ENCODE results near the gene IQGAP2.
"Not testable (repeated sequence)": the region's sequence is repeated elsewhere in the genome, so short reads cannot be mapped to it uniquely, and the experiment has no call there.

IQGAP2 gene, protein sequence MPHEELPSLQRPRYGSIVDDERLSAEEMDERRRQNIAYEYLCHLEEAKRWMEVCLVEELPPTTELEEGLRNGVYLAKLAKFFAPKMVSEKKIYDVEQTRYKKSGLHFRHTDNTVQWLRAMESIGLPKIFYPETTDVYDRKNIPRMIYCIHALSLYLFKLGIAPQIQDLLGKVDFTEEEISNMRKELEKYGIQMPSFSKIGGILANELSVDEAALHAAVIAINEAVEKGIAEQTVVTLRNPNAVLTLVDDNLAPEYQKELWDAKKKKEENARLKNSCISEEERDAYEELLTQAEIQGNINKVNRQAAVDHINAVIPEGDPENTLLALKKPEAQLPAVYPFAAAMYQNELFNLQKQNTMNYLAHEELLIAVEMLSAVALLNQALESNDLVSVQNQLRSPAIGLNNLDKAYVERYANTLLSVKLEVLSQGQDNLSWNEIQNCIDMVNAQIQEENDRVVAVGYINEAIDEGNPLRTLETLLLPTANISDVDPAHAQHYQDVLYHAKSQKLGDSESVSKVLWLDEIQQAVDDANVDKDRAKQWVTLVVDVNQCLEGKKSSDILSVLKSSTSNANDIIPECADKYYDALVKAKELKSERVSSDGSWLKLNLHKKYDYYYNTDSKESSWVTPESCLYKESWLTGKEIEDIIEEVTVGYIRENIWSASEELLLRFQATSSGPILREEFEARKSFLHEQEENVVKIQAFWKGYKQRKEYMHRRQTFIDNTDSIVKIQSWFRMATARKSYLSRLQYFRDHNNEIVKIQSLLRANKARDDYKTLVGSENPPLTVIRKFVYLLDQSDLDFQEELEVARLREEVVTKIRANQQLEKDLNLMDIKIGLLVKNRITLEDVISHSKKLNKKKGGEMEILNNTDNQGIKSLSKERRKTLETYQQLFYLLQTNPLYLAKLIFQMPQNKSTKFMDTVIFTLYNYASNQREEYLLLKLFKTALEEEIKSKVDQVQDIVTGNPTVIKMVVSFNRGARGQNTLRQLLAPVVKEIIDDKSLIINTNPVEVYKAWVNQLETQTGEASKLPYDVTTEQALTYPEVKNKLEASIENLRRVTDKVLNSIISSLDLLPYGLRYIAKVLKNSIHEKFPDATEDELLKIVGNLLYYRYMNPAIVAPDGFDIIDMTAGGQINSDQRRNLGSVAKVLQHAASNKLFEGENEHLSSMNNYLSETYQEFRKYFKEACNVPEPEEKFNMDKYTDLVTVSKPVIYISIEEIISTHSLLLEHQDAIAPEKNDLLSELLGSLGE (N-terminal part only)

DNA sequence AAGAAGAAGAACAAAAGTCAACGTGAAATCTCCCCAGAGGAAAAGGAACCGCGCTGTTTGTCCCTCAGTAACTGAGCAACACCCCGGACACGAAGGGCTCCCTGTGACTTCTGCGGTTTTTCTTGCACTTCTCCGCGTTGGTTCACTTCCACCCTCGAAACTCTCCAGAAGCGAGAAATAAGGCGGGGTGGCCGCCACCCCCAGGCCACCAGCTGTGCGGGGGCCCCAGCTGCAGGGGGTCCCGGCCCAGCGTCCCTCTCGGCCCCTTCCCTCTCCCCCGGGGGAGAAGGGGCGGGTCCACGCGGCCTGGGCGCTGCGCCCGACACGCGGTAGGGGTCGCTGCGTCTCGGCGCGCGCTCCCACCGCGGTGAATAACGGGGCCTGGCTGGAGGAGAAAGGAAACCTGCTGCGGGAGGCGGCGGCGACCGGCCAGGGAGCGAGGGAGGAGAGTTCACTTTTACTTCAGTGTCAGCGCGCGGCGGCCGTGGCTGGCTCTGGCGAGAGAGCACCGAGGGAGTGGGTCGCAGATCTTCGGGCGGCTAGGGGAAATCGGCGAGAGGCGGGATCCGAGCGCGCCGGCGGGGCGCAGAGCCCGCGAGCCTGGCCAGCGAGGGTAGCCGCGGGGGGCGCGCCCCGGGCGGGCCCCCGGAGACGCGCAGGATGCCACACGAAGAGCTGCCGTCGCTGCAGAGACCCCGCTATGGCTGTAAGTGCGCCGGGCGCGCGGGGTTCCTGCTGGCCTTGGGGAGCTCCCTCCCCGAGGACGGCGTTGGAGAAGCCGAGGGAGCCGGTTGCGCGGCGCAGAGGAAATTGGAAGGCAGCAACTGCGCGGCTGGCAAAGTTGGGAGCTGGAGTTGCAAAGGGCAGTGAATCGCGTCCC is at the start of gene IQGAP2:
Gene IQGAP2 (plus strand): TSS at position 400 of the 880 bp plus-strand sequence. CDS start 261 bp downstream, at position 661.
- H3K4me3 Mint-ChIP-seq = peak within 1 kb of the TSS; percentile 88
- peak; percentile 90 for DNase-seq
- peak within 1 kb of the TSS; percentile 100 for H3K27ac Mint-ChIP-seq
- peaks cover 59% of the 10 kb centered on the region for H3K4me1 Mint-ChIP-seq
- peaks cover 13% of the 10 kb centered on the region for H3K27me3 Mint-ChIP-seq
- CTCF ChIA-PET = interaction anchor here (0.5 to 7.4 kb wide), 21 partner anchors 14 to 372 kb away, joined by 3 to 106 read pairs (median 4); no protein-coding TSS in a partner anchor
- no peaks in the 10 kb centered on the region for H3K9me3 Mint-ChIP-seq
- peaks cover 23% of the 10 kb centered on the region for H3K36me3 Mint-ChIP-seq

DNA sequence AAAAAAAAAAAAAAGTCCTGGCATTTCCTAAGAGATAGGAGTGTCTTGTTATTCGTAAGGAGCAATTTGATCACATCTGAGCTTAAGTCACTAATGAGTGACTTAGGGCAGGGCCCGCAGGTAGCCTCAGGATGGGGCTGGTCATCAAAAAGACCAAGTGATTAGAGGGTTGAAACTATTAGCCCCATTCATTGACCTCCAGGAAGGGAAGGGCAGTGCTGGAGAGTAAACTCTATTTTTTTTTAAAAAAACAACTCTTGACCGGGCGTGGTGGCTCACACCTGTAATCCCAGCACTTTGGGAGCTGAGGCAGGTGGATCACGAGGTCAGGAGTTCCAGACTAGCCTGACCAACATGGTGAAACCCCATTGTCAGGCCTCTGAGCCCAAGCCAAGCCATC is 46.2 kb upstream of the IQGAP2 start:
- Mint-ChIP-seq H3K27me3 (peaks cover 26% of the 10 kb centered on the region), H3K9me3 (no peaks in the 10 kb centered on the region), H3K27ac (no peak overlapping the region), H3K4me3 (no peak overlapping the region), H3K36me3 (no peaks in the 10 kb centered on the region), H3K4me1 (no peaks in the 10 kb centered on the region)
- CTCF ChIA-PET = no interaction called here
- no peak for DNase-seq

DNA sequence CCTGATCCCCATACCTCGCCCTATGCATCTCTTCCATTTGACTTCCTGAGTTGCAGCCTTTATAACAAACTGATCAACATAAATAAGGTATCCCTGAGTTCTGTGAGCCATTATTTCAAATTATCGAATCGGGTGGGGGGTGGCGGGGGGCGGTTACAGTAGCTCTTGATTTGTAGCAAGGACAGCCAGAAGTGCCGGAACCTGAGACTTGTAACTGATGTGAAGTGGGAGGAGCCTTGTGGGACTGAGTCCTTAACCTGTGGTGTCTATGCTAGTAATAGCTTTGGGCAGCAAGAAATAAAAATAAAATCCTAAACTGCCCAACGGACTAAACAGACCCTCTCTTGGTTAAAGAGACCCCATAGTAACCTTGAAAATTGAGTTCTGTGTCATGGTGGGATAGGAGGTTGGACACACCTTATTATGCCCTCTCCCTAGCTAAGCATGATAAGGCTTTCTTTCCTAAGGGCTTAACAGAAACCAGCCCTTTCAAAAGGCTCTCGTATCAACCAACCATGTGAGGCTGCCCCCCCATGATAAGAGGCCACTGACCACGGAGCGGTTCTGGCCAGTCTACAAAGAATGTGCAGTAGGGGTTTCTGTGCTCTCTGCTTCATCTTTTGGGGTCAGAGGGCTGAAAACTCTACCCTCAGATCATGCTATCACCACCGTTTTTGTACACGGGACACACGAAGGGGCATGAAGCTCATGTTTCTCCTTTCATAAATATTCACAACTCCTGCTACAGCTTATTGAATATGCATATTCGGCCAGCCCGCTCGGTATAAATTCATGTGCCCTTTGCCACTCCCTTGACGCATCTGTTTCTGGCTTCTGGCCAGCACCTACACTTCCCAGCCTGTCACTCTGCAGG is 39.5 kb upstream of the IQGAP2 start:
- H3K27me3 Mint-ChIP-seq = peaks cover 9% of the 10 kb centered on the region
- CTCF ChIA-PET = no interaction called here
- H3K9me3 Mint-ChIP-seq = no peaks in the 10 kb centered on the region
- DNase-seq = no peak
- H3K36me3 Mint-ChIP-seq = peaks cover 2% of the 10 kb centered on the region
- H3K4me3 Mint-ChIP-seq = no peak overlapping the region
- no peak overlapping the region for H3K27ac Mint-ChIP-seq
- H3K4me1 Mint-ChIP-seq = no peaks in the 10 kb centered on the region

DNA sequence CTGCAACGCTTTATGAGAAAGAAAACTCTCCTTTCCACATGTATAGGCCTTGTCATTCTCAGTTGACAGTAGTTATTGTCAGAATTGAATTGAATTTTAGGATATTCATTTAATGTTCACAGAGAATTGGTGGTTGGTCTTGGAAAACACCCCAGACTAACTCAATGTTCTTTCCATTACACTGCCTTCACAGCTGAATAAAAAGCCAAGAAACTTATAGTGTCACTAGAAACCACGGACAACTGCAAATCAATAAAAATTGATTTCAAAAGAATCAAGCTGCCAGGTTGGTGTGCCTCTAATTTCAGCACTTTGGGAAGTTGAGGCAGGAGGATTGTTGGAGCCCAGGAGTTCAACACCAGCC is 38.9 kb upstream of the IQGAP2 start:
- no peaks in the 10 kb centered on the region for H3K9me3 Mint-ChIP-seq
- H3K27me3 Mint-ChIP-seq = peaks cover 9% of the 10 kb centered on the region
- H3K27ac Mint-ChIP-seq = no peak overlapping the region
- DNase-seq = no peak
- peaks cover 3% of the 10 kb centered on the region for H3K36me3 Mint-ChIP-seq
- CTCF ChIA-PET = no interaction called here
- H3K4me1 Mint-ChIP-seq = no peaks in the 10 kb centered on the region
- no peak overlapping the region for H3K4me3 Mint-ChIP-seq

DNA sequence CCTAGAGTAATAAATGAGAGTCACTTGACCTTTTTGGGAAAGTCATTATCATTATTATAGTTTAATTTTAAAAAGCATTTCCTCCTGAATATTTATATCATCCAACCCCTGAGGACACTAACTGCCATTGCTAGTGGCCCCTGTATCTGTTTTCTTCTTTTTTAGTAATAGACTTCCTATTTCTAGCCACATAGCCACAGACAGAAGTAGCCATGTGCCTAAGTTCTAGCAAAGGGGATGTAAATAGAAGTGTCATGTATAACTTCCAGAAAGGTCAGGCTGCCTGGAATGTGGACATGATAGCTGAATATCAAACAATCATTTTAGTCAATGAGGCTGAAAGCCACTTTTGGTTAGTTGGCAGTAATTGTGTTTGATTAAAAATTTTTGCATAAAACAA is 37.5 kb upstream of the IQGAP2 start:
- Mint-ChIP-seq H3K27ac (no peak overlapping the region), H3K4me3 (no peak overlapping the region), H3K36me3 (peaks cover 3% of the 10 kb centered on the region), H3K27me3 (peaks cover 4% of the 10 kb centered on the region), H3K4me1 (no peaks in the 10 kb centered on the region), H3K9me3 (no peaks in the 10 kb centered on the region)
- DNase-seq = no peak
- CTCF ChIA-PET = no interaction called here

DNA sequence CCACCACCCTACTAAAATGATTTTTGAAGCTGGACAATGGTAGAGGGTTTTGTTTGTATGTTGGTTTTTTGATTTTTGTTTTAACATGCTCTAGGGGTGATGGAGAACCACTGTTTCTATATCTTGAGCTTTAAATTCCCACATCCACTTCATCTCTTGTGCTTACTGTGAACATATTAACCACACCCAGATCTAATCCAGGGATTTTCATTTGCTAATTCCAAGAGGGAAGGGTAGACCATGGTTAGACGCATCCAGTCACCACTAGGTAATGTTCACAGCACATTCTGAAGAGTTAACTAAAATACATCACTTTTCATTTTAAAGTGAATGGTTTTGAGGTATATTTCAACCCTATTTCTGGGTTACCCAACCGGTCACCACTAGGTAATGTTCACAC is 36.5 kb upstream of the IQGAP2 start:
- Mint-ChIP-seq H3K27me3 (peaks cover 4% of the 10 kb centered on the region), H3K4me3 (no peak overlapping the region), H3K4me1 (no peaks in the 10 kb centered on the region), H3K9me3 (no peaks in the 10 kb centered on the region), H3K27ac (no peak overlapping the region), H3K36me3 (peaks cover 3% of the 10 kb centered on the region)
- no peak for DNase-seq
- CTCF ChIA-PET = no interaction called here

DNA sequence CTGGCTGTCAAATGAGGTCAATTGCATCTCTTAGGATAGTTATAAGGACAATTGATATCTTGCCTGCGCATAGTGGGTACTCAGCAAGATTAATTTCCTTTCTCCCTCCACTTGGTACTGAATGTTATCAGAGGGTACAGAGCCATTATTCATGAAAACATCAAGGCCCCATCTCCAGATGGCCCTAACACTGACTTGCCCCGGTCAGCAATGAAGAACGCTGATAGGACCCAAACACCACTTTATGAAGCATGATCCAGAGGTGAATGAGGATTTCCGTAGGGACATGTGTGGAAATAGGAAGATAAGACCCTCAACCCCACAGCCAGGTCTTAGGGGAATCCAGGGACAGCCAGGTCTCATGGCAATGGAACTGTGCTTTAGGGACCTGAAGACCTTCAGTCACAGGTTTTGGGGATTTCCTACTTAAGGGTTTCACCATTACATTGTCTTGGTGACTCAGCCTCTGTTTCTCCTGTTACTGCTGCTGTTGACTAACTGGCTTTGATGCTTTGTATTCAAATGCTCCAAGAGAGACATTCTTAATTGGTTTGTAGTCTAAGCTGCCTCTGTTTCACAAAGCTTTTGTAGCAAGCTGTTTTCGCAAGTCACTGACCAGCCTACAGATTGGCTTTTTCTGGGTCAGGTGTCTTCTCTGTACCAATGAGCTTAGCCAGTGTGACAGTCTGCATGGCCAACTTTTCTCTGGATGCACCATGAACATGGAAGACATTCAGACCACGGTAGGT is 35.3 kb upstream of the IQGAP2 start:
- H3K4me3 Mint-ChIP-seq = no peak overlapping the region
- peaks cover 2% of the 10 kb centered on the region for H3K4me1 Mint-ChIP-seq
- no peak for DNase-seq
- no peaks in the 10 kb centered on the region for H3K9me3 Mint-ChIP-seq
- no peak overlapping the region for H3K27ac Mint-ChIP-seq
- peaks cover 4% of the 10 kb centered on the region for H3K27me3 Mint-ChIP-seq
- CTCF ChIA-PET = interaction anchor here (0.7 kb wide), 1 partner anchor 158 kb away, joined by 3 read pairs; no protein-coding TSS in a partner anchor
- H3K36me3 Mint-ChIP-seq = peaks cover 3% of the 10 kb centered on the region

DNA sequence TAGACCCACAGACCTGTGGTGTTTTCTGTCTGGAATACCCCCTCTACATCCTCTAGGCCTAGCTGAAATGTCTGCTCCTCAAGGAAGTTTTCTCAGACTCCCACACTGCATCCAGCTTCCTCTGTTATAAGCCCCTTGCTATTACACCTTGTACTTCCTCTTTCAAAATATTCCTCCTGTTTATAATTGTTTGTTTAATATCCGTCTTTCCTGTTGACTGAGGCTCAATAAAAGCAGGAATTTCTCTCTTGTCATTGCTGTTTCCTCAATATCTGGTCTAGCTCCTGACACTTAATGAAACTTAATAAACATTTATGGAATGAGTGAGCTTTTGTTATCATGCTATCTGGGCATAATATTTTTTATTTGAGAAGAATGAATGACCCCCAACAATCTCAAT is 34.1 kb upstream of the IQGAP2 start:
- CTCF ChIA-PET = no interaction called here
- H3K27ac Mint-ChIP-seq = no peak overlapping the region
- peaks cover 4% of the 10 kb centered on the region for H3K27me3 Mint-ChIP-seq
- no peak overlapping the region for H3K4me3 Mint-ChIP-seq
- DNase-seq = no peak
- H3K36me3 Mint-ChIP-seq = peaks cover 3% of the 10 kb centered on the region
- peaks cover 3% of the 10 kb centered on the region for H3K4me1 Mint-ChIP-seq
- H3K9me3 Mint-ChIP-seq = no peaks in the 10 kb centered on the region

DNA sequence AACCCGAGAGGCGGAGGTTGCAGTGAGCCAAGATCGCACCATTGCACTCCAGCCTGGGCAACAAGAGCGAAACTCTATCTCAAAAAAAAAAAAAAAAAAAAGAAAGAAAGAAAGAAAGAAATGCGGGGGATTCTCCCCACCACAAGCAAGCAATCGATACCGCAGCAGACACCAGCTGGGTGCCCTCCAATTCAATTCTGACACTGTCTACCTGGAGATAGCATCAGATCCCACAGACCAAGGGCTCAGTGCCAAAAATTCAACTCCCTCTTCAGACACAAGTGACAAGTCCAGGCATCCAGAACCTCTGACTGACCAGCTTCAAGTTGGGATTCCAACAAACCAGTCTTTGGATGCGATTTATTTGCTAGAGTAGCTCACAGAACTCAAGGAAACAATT is 33.4 kb upstream of the IQGAP2 start:
- H3K9me3 Mint-ChIP-seq, CTCF ChIA-PET, H3K27ac Mint-ChIP-seq, H3K4me1 Mint-ChIP-seq, H3K4me3 Mint-ChIP-seq, H3K27me3 Mint-ChIP-seq, DNase-seq, H3K36me3 Mint-ChIP-seq: not testable (repeated sequence)

DNA sequence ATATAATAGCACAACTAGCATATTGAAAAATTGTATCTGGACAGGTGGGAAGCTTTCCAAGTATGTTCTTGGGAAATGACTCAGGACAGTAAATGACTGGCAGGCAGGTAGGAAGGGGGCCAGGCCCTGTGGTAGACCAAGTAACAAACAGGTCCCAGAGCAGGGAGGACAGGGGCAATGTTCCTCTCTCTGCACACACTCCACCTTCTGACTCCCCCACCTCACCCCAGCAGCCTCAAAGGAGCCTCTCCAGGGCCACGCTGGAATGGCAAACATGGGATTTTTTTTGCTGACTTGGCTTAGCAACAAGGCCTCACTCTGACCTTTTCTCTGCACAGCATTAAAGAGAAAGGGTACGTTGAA is 31.1 kb upstream of the IQGAP2 start:
- no peak for DNase-seq
- Mint-ChIP-seq H3K36me3 (peaks cover 3% of the 10 kb centered on the region), H3K9me3 (no peaks in the 10 kb centered on the region), H3K4me1 (peaks cover 3% of the 10 kb centered on the region), H3K27me3 (no peaks in the 10 kb centered on the region), H3K4me3 (no peak overlapping the region), H3K27ac (no peak overlapping the region)
- CTCF ChIA-PET = interaction anchor here (0.9 kb wide), 1 partner anchor 30 kb away, joined by 3 read pairs; no protein-coding TSS in a partner anchor

DNA sequence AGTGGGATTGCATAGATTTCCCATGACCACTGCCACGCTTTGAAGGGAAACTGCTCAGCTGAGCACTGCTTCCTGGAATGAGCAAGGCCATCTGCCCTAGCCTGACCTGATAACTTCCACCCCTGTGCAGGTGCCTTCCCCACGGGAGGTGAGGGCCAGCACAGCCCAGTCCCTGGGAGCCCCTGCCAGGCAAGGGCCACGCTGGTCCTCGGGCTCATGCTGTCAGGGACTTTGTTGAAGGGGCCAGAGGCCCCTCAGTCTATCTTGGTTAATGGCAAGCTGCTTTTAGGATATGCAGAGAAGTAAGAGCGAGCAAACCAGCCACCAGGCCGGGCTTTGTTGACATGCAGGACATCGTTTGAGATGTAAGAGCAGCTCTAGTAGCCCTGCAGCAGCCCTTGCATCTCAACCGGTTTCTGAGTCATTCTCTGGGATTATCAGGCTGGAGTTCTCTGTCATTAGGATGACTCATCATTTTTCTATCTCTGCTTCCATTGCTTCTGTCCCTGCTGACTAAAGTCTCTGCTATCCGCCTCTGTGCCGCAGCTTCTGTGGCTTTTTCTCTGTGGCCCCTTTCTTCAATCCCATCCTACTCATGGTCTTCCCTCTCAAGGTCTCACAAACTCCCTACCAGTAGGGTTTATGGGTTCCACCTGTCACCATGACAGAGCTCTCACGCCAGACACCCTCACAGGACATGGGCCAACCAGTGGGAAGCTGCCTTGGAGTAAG is 30.6 kb upstream of the IQGAP2 start:
- no peak for DNase-seq
- no peaks in the 10 kb centered on the region for H3K27me3 Mint-ChIP-seq
- peaks cover 1% of the 10 kb centered on the region for H3K36me3 Mint-ChIP-seq
- CTCF ChIA-PET = interaction anchor here (0.9 kb wide), 1 partner anchor 29 kb away, joined by 3 read pairs; no protein-coding TSS in a partner anchor
- peaks cover 3% of the 10 kb centered on the region for H3K4me1 Mint-ChIP-seq
- no peak overlapping the region for H3K27ac Mint-ChIP-seq
- H3K4me3 Mint-ChIP-seq = no peak overlapping the region
- no peaks in the 10 kb centered on the region for H3K9me3 Mint-ChIP-seq

Measured in activated naive CD4-positive, alpha-beta T cell treated with anti-CD3 and anti-CD28 coated beads, Interleukin-2, amount 10 ng/mL, durations not matched to agents 7 days and 5 days (primary cell).